NCI-H1436 treated with DMSO at 0.1 percent for 48 hours (cell line): ENCODE data around the gene RBM3.

Source experiments
- DNase-seq: peaks from one replicate; lab custom pipeline; 2025; lab: John Stamatoyannopoulos, UW

RBM3 gene

GRCh38 chrX:48578661-48579128 lies 4.4 kb downstream of the RBM3 start:
- DNase-seq = no peak

- no peak for DNase-seq
These were observed 5.0 kb downstream of the RBM3 start for GRCh38 chrX:48579259-48579658.

GRCh38 chrX:48580662-48581061 lies 6.4 kb downstream of the RBM3 start:
- no peak for DNase-seq

GRCh38 chrX:48584698-48585097 lies 10.4 kb downstream of the RBM3 start:
- no peak for DNase-seq

- DNase-seq = peak; percentile 1
These were observed 15.3 kb downstream of the RBM3 start for GRCh38 chrX:48589482-48590162.

- no peak for DNase-seq
These were observed 16.2 kb downstream of the RBM3 start for GRCh38 chrX:48590203-48591103.

GRCh38 chrX:48591255-48591791 lies 17.0 kb downstream of the RBM3 start:
- DNase-seq = no peak

- DNase-seq = no peak
These were observed 18.7 kb downstream of the RBM3 start for GRCh38 chrX:48592971-48593370.

- no peak for DNase-seq
These were observed 21.6 kb downstream of the RBM3 start for GRCh38 chrX:48595929-48596328.

GRCh38 chrX:48597353-48598264 lies 23.3 kb downstream of the RBM3 start, which contains the start of gene WDR13:
Gene WDR13 (plus strand): TSS chrX:48597492. CDS start chrX:48597997, 505 bp downstream.
- peak; percentile 52 for DNase-seq

- DNase-seq = no peak
These were observed 24.3 kb downstream of the RBM3 start for GRCh38 chrX:48598614-48599013.

GRCh38 chrX:48599341-48599740 lies 25.1 kb downstream of the RBM3 start:
- no peak for DNase-seq

GRCh38 chrX:48600226-48600625 lies 25.9 kb downstream of the RBM3 start:
- DNase-seq = no peak

GRCh38 chrX:48601741-48602394 lies 27.6 kb downstream of the RBM3 start:
- no peak for DNase-seq

GRCh38 chrX:48604701-48605100 lies 30.4 kb downstream of the RBM3 start:
- no peak for DNase-seq

- DNase-seq = no peak
These were observed 31.8 kb downstream of the RBM3 start for GRCh38 chrX:48606091-48606490.

GRCh38 chrX:48611703-48612102 lies 37.4 kb downstream of the RBM3 start:
- DNase-seq = no peak

- no peak for DNase-seq
These were observed 39.3 kb downstream of the RBM3 start for GRCh38 chrX:48613502-48614160.

GRCh38 chrX:48616576-48616975 lies 42.3 kb downstream of the RBM3 start:
- no peak for DNase-seq

- no peak for DNase-seq
These were observed 43.5 kb downstream of the RBM3 start for GRCh38 chrX:48617542-48618340.
